ENCODE data around the gene TACR1.
"Not testable (repeated sequence)": the region's sequence is repeated elsewhere in the genome, so short reads cannot be mapped to it uniquely, and the experiment has no call there.

The TACR1 gene

DNA sequence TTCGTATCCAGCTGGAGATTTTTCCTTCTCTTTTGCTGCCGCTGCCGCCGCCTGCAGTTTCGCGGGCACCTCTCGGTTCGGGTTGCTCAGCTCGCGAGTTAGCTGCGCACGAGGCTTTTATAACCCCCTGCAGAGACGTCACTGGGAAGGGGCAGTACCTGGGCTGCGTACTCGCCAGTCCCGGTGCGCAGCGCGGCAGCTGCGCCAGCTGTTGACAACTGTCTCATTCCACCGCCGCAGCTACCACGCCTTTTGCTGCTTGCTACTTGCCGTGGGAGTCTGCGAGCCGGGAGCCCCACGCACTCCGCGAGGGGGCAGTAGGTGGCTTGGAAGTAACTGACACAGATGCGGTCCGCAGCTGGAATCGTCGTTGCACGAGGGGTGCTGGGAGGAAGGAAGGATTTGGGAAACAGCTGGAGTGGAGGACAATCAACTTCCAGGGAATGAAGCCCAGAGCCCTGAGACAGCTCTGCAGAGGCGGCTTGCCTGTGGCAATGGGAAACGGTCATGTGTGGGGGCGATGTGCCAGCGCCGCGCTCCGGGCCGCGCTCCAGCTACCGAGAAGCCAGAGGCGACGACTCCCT lies at the start of gene TACR1:
TSS of gene TACR1 (minus strand) at position 93 of the 584 bp plus-strand sequence. CDS start 586 bp downstream, outside the sequence.
- DNase-seq (ENCODE audit: low read depth, low spot score): no peak

GRCh38 chr2:75248581-75248980 lies 49.3 kb upstream of the TACR1 start:
- DNase-seq (ENCODE audit: low read depth, low spot score): not testable (repeated sequence)

DNA sequence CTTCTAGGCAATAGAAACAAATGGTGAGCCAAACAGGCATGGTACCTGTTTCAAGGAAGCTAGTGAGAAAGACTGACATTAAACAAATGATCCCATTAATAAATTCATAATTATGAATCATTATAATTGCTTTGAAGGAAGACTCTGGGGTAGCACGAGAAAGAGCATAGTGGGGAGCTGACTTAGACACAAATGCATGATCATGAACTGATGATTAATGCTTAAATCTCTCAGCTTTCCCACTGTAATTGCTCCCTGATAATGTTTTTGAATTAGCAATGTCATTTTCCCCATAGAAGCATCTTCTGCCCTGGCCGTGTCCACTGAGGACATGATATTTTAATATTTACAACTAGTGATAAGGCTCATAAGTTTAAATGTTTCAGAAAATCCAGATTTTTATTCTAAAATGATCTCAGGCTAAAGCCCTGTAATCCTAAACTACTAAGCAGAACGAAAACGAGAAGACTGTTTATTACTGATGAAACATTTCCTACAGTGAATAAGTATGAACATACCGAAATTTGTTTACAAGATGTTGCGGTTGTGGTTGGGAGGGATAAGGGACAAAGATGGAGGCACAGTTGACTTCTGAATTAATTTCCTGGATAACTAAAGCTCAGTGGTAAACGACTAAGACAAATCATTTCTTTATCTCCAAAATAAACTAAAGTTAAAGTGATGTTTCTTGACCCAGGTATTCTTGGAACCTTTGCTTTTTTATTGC lies 47.3 kb upstream of the TACR1 start:
- no peak for DNase-seq (ENCODE audit: low read depth, low spot score)

GRCh38 chr2:75243219-75243618 lies 43.9 kb upstream of the TACR1 start:
- no peak for DNase-seq (ENCODE audit: low read depth, low spot score)

GRCh38 chr2:75241696-75242095 lies 42.4 kb upstream of the TACR1 start:
- peak; percentile 2 for DNase-seq (ENCODE audit: low read depth, low spot score)

GRCh38 chr2:75238670-75239330 lies 39.5 kb upstream of the TACR1 start:
- DNase-seq (ENCODE audit: low read depth, low spot score): no peak

DNA sequence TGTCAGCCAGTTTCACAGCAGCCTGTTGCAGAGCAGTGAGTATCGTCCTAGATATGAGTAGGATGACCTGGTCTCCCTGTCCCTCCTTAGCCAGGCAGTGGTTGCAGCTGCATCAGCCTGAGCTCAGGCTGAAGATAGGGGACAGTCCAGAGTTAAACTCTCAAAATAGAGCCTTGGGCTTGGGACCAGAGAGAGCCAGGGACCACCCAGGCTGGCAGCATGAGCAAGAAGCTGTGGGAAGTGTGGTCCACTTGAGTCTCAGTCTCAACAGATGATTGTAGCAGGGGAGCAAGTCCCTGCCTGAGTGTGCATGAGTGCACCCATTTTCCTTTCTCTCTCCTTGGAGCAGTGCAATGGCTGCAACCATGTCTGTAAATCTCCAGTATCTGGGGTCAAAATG lies 38.0 kb upstream of the TACR1 start:
- no peak for DNase-seq (ENCODE audit: low read depth, low spot score)

GRCh38 chr2:75233965-75234364 lies 34.6 kb upstream of the TACR1 start:
- DNase-seq (ENCODE audit: low read depth, low spot score): no peak

DNA sequence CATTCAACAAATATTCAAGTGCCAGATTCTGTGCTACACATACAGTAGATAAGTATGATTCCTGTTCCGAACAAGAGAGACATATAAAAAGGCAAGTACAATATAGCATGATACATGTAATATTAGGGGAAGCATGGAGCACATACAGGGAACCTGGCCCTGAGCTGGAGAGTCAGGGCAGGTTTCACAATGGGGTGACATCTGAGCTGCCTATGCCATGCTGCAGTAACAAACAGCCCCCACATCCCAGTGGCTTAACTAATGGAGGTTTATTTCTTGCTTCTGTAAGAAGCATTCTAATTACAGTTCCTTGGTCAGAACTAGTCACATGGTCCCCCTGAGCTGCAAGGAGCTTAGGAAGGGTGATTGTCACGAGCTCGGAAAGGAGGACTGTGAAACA lies 27.3 kb upstream of the TACR1 start:
- DNase-seq (ENCODE audit: low read depth, low spot score): no peak

DNA sequence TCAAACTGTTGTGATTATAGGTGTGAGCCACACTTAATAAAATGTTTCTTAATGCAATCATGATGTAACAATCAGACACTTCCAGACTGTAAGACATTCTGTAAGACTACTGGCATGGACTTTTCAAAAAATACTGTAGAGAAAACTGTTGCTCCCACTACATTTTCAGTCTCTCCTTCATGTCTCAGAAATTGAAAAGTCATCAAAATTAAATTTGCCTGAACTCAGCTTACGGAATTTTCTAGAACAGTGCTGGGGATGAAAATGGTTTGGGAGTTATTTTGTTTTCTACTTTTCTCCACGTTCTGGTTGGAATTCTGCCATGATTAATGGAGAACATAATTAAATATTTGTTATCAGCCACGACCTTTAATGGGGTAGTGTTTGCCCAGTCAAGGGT lies 26.8 kb upstream of the TACR1 start:
- DNase-seq (ENCODE audit: low read depth, low spot score): no peak

- DNase-seq (ENCODE audit: low read depth, low spot score): no peak
These were observed 25.3 kb upstream of the TACR1 start for GRCh38 chr2:75224636-75225094.

DNA sequence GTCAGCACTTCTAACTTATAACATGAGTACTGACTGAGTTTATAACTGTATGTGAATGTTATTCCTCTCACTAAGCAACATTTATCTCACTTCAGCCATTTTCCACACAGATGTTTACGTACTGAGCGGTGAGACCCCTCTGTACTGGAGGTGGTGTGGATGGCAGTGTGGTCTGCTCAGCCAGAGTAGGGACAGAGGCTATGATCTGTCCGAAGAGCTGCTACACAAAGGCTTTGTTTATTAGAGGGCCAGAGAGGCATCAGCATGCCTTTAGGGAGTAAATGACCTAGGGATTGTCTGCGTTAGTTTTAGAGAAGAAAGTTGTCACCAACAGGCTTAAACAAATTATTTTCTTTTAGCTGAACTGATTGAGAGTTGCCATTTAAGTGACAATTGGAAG lies 23.2 kb upstream of the TACR1 start:
- no peak for DNase-seq (ENCODE audit: low read depth, low spot score)

- no peak for DNase-seq (ENCODE audit: low read depth, low spot score)
These were observed 22.5 kb upstream of the TACR1 start for GRCh38 chr2:75221862-75222261.

- not testable (repeated sequence) for DNase-seq (ENCODE audit: low read depth, low spot score)
These were observed 19.9 kb upstream of the TACR1 start for GRCh38 chr2:75219213-75219612.

DNA sequence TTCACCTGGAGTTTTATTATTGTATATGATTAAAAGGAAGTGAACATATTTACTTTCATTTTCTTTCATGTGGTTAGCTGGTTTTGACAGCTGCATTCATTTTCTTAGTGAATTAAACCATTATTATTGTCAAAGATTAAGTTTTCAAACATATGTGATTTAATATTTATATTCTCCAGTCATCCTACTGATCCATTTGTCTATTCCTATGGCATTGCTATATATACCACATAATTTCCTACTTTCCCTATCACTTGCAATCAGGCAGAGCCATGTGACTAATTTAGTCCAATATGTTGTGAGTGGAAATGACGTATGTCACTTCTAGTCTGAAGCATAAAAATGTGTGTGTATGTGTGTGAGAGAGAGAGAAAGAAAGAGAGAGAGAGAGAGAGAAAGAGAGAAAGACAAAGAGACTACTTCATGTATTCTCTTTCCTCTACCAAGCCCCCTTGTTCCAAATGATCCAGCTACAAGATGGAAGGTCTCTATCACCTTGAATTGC lies 12.0 kb upstream of the TACR1 start:
- no peak for DNase-seq (ENCODE audit: low read depth, low spot score)

DNA sequence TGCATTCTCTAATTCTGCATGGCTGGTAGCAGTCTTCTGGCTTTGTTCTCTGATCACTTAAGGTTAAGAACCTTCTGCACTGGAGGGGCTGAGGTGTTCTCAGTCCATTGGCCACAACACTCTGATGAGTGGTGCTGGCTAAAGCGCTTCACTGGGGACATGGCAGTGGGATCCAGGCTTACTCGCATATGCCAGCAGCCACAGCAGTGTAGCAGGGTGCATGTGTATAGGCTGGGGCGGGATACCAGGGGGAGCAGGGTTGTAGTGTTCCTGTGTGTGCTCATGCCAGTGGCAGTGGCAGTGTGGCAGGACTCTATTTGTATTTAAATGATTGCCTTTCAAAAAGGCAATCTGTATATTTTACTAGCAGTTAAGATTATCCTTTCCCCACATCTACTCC lies 11.1 kb upstream of the TACR1 start:
- no peak for DNase-seq (ENCODE audit: low read depth, low spot score)

DNA sequence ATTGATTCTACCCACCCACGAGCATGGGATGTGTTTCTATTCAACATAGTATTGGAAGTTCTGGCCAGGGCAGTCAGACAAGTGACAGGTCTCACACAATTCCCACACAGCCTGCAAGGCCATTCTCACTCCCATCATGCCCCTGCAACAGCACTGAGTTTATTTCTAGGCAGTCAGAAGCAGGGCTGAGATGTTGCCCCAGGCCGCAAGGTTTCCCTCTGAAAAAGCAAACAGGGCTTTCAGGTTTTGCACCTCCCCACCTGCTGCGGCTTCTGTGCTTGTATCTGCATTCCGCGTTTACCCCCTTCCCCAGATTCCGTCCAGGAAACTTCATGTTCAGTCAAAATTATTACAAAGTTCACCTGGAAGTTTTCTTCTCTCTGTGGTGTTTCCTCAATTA lies 9.4 kb upstream of the TACR1 start:
- no peak for DNase-seq (ENCODE audit: low read depth, low spot score)

GRCh38 chr2:75204833-75205232 lies 5.5 kb upstream of the TACR1 start:
- DNase-seq (ENCODE audit: low read depth, low spot score): no peak

DNA sequence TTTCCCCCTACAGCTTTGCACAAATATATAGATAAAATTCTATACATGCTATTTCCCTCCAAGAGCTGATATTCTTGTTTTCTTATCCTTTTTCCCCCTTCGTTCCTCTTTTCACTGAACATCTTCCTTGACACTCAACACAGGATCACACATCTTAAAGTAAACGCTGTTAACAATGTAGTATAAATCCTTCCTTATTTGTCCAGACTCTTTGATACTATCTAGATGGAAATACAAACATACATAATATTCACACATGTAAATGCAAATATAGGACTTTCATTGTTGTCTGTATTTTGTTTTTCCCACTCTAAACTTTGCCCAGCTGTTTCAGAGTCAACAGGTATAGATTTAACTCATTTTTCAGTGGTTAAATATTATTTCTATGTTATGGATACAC lies 3.0 kb upstream of the TACR1 start:
- no peak for DNase-seq (ENCODE audit: low read depth, low spot score)

DNA sequence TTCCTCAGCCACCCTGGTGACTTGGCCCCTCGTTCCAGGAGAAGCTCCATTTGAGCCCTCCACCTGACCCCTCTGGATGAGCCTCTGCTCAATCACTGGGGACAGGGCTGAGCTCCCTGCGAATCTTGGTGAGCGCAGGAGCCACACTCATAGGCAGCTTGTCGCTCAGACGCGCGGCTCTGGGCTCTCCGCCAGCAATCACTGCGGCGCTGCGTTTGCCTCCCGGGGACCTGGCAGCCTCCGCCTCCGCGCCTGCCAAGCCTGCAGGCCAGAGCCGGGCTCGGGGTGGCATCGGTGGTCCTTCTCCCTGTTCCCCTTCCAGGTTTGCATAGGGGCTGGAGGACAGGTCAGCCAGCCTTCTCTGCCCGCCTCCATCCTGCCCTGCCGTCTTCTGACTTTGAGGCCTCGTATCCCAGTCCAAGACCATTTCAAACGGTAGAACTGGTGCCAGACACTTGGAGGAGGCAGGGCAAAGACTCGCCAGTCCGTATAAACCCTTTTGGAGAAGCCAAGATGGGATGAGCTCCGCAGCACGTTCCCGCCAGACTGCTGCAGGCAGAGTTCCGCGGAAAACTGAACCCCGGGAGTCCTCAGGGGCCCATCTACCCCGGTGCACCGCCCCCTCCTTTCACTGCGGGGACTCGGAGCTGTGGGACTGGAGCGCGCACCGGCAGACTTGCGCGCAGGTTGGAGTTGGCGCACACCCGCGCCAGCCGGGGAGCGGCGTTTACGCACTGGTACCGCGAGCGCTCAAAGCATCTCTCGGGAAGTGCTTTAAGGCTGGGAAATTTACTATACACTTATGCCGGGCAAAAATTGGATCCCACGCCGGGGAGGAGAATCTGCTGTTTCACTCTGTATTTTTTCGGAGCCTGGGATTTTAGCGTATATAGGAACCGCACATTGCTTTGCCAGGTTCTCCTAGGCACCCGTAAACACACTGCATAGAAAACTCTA lies 1.1 kb upstream of the TACR1 start:
- no peak for DNase-seq (ENCODE audit: low read depth, low spot score)

GRCh38 chr2:75195076-75195691 lies 4.1 kb downstream of the TACR1 start:
- DNase-seq (ENCODE audit: low read depth, low spot score): no peak
